CD8-positive, alpha-beta memory T cell (primary cell): ENCODE results near the gene QPRT. TPM values are rescaled to one million over a fixed set of nuclear protein-coding genes. Genes with fewer than 3 reads are reported as not detected.
"Not testable (repeated sequence)": the region's sequence is repeated elsewhere in the genome, so short reads cannot be mapped to it uniquely, and the experiment has no call there.

Experiments
- CTCF ChIA-PET: fragments of 350-600 bp; sonication (Branson Sonifier 250); formaldehyde crosslinking; loops from one replicate; lab custom pipeline; 2021; ENCODE audit warnings: antibody characterized with exemption; lab: Charles Lee
- POLR2A ChIA-PET: fragments of 350-600 bp; sonication (Branson Sonifier 250); formaldehyde crosslinking; loops from one replicate; lab custom pipeline; 2021; ENCODE audit warnings: antibody characterized with exemption; lab: Charles Lee
- DNase-seq, 5 donors: peaks; one replicate each; pipeline versions ENCODE4 v3.0.0 to v3.0.0-alpha.2; 2020 to 2022; ENCODE audit warnings: mixed read lengths in 1 of 5
- H3K27ac ChIP-seq: one replicate; pipeline ENCODE4 v1.7.0; 2013; ENCODE audit warnings: low read depth, mild to moderate bottlenecking, low read length, moderate library complexity
- H3K27me3 ChIP-seq: 2 replicates; pipeline ENCODE4 v1.7.0; 2013; ENCODE audit warnings: low read length, mild to moderate bottlenecking; ENCODE audit not compliant: insufficient read depth, poor library complexity, severe bottlenecking
- H3K36me3 ChIP-seq: 2 replicates; pipeline ENCODE4 v1.7.0; 2013; ENCODE audit warnings: mild to moderate bottlenecking, low read length, moderate library complexity; ENCODE audit not compliant: insufficient read depth
- H3K4me1 ChIP-seq: 2 replicates; pipeline ENCODE4 v1.7.0; 2013; ENCODE audit warnings: mild to moderate bottlenecking, low read length, moderate library complexity; ENCODE audit not compliant: insufficient read depth
- H3K4me3 ChIP-seq: 2 replicates; pipeline ENCODE4 v1.7.0; 2013; ENCODE audit warnings: mild to moderate bottlenecking, low read length
- H3K9me3 ChIP-seq: 2 replicates; pipeline ENCODE4 v1.7.0; 2013; ENCODE audit warnings: mild to moderate bottlenecking, low read length
- H3K27ac Mint-ChIP-seq, 8 donors: one replicate each; pipeline ENCODE4 v1.8.0; 2020 to 2021; ENCODE audit warnings: mixed read lengths in 8 of 8, mild to moderate bottlenecking in 6 of 8, inconsistent platforms in 3 of 8, moderate library complexity in 3 of 8
- H3K27me3 Mint-ChIP-seq, 2 donors: one replicate each; pipeline ENCODE4 v1.8.0; 2020 to 2021; ENCODE audit warnings: mixed read lengths in 2 of 2, mild to moderate bottlenecking in 1 of 2, moderate library complexity in 1 of 2
- H3K36me3 Mint-ChIP-seq, 3 donors: one replicate each; pipeline ENCODE4 v1.8.0; 2020 to 2021; ENCODE audit warnings: mixed read lengths in 3 of 3, inconsistent platforms in 1 of 3, mild to moderate bottlenecking in 1 of 3
- H3K4me1 Mint-ChIP-seq, 3 donors: one replicate each; pipeline ENCODE4 v1.8.0; 2020 to 2021; ENCODE audit warnings: mixed read lengths in 3 of 3, inconsistent platforms in 1 of 3, mild to moderate bottlenecking in 1 of 3
- H3K4me3 Mint-ChIP-seq, 7 donors: one replicate each; pipeline ENCODE4 v1.8.0; 2020 to 2021; ENCODE audit warnings: mixed read lengths in 7 of 7, mild to moderate bottlenecking in 6 of 7, moderate library complexity in 4 of 7, inconsistent platforms in 2 of 7
- H3K9me3 Mint-ChIP-seq, 5 donors: one replicate each; pipeline ENCODE4 v1.8.0; 2020 to 2022; ENCODE audit warnings: mixed read lengths in 5 of 5, mild to moderate bottlenecking in 3 of 5, moderate library complexity in 2 of 5, inconsistent platforms in 1 of 5
- polyA plus RNA-seq: library from polyadenylated mRNA; unstranded; fragments of 300-500 nt; fragmentation: Illumina TruSeq; gene quantifications from one replicate; pipeline ENCODE4 v1.2.3, GENCODE V29; 2021
- total RNA-seq, 2 experiments: library from RNA; stranded (reverse); gene quantifications; one replicate each; pipeline ENCODE4 v1.2.3, GENCODE V29; 2021

The QPRT gene
- total and polyA plus RNA-seq, 3 experiments from 2014 or later = 0.74 to 3.5 (median 3.0) TPM

DNA sequence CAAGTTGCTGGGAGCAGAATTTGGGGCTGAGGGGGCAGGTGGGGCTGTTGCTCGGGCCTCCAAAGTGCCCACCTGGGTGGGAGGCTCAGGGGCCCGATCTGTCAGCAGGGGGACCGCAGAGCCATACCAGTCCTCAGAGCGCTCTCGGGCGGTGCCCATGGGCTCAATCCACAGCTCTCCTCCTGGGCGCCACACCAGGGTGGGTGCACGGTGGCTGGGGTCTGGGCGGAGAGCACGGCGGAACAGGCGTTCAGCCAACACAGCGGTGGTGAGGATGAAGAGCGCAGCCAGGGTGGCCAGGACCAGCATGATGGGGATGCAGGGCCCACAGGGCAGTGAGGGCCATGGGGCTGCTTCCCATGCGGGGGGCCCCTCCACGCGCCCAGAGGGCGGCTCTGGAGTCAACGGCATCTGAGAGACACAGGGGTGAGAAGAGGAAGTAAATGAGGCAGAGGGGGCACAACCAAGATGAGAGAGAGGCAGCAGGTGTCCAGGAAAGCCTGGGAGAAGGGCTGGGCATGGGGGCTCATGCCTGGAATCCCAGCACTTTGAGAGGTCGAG lies 65.6 kb downstream of the QPRT start:
- Mint-ChIP-seq H3K27ac (peak overlapping the region; percentile 98 to 100 (median 100)), H3K27me3 (peaks cover 0 to 5% of the 10 kb centered on the region in 2 donors), H3K4me1 (peaks cover 70 to 80% (median 74%) of the 10 kb centered on the region in 3 donors), H3K4me3 (peak overlapping the region; percentile 96 to 100 (median 99)), H3K36me3 (peaks cover 29 to 72% (median 32%) of the 10 kb centered on the region in 3 donors), H3K9me3 (peaks cover 0 to 3% (median 0%) of the 10 kb centered on the region in 5 donors)
- peak in 3 of 5 donors; percentile 32 to 60 (median 51) for DNase-seq
- Histone ChIP-seq H3K4me3 (peak overlapping the region; percentile 86), H3K4me1 (peaks cover 77% of the 10 kb centered on the region), H3K36me3 (peaks cover 21% of the 10 kb centered on the region), H3K9me3 (no peaks in the 10 kb centered on the region), H3K27ac (peak overlapping the region; percentile 97), H3K27me3 (no peaks in the 10 kb centered on the region)
- CTCF ChIA-PET = interaction anchor here (0.6 to 4.9 kb wide), 8 partner anchors 15 to 71 kb away, joined by 3 to 28 read pairs (median 4); partner anchors contain the start of genes KIF22 and PAGR1
- POLR2A ChIA-PET = interaction anchor here (0.6 to 3.1 kb wide), 6 partner anchors 41 to 72 kb away, joined by 4 to 28 read pairs (median 8); partner anchors contain the start of genes KIF22, MAZ and PAGR1

DNA sequence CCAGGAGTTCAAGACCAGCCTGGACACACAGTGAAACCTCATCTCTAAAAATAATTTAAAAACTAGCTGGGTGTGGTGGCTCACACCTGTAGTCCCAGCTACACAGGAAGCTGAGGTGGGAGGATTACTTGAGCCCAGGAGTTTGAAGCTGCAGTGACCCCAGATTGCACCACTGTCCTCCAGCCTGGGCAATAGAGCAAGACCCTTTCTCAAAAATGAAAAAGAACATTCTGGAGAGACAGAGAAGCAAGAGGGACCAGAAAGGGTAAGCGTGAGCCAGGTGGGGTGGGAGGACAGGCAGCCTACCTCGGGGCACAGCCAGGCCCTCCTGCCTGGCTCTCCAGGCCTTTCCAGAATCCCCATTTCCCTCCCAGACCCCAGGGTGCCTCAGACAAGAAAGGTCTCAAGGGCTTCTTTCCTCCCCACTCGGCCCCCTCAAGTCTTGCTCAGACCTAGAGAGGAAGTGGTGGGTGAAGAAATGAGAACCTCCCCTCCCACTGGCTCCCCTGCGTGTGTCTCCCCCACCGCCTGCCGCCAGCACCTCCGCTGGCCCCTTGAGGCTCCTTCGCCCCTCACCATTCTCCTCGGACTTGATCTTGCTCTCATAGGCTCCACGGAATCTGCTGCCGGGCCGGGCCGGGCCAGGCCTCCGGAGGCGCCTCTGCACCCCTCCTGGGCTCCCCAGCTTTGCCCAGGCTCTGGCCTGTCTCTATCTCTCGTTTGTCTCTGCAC lies 66.3 kb downstream of the QPRT start:
- H3K4me3 ChIP-seq = peak overlapping the region; percentile 86
- peaks cover 71% of the 10 kb centered on the region for H3K4me1 ChIP-seq
- ChIA-PET CTCF (interaction anchor here (0.6 to 4.9 kb wide), 8 partner anchors 16 to 62 kb away, joined by 3 to 28 read pairs (median 4); partner anchors contain the start of gene KIF22), POLR2A (interaction anchor here (1.2 to 3.1 kb wide), 8 partner anchors 9 to 62 kb away, joined by 4 to 28 read pairs (median 6); partner anchors contain the start of genes KIF22 and MAZ)
- Mint-ChIP-seq H3K27me3 (peaks cover 0 to 5% of the 10 kb centered on the region in 2 donors), H3K4me1 (peaks cover 63 to 74% (median 67%) of the 10 kb centered on the region in 3 donors), H3K36me3 (peaks cover 24 to 71% (median 28%) of the 10 kb centered on the region in 3 donors), H3K9me3 (peaks cover 0 to 3% (median 0%) of the 10 kb centered on the region in 5 donors), H3K4me3 (peak overlapping the region; percentile 96 to 100 (median 99)), H3K27ac (peak overlapping the region; percentile 98 to 100 (median 100))
- H3K27me3 ChIP-seq = no peaks in the 10 kb centered on the region
- H3K9me3 ChIP-seq = no peaks in the 10 kb centered on the region
- peak; percentile 34 to 83 (median 71) for DNase-seq
- H3K27ac ChIP-seq = peak overlapping the region; percentile 97
- peaks cover 21% of the 10 kb centered on the region for H3K36me3 ChIP-seq

DNA sequence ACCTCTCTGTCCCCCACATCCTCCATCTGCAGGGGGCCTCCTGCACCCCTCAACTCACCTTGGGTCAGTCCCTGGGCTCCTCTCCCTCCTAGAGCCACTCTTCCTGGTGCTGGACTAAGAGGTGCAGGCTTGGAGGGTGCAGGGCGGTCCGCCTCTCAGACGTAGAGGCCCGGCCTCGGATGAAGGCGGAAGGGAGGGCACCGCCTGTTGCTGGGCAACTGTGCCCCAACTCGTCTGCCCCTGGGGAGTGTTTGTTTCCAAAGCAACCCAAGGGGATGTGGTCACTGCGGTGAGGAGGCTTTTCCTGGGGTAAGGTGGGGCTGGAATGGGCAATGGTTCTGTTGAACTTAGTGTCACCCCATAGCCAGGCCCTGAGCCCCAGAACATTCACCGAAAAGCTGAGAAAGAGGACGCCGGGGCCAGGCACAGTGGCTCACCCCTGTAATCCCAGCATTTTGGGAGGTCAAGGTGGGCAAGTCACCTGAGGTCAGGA lies 66.9 kb downstream of the QPRT start, which contains the start of gene C16orf54:
C16orf54 (minus strand) TSS at position 138 of the 493 bp plus-strand sequence. CDS start 1,039 bp downstream, outside the sequence.
- peak within 1 kb of the TSS; percentile 86 for H3K4me3 ChIP-seq
- peaks cover 0 to 5% of the 10 kb centered on the region in 2 donors for H3K27me3 Mint-ChIP-seq
- peaks cover 0 to 3% (median 0%) of the 10 kb centered on the region in 5 donors for H3K9me3 Mint-ChIP-seq
- peaks cover 24 to 66% (median 27%) of the 10 kb centered on the region in 3 donors for H3K36me3 Mint-ChIP-seq
- peaks cover 21% of the 10 kb centered on the region for H3K36me3 ChIP-seq
- CTCF ChIA-PET = interaction anchor here (1.0 to 4.9 kb wide), 8 partner anchors 9 to 70 kb away, joined by 3 to 28 read pairs (median 4); partner anchors contain the start of genes KIF22 and PAGR1
- no peaks in the 10 kb centered on the region for H3K27me3 ChIP-seq
- peak within 1 kb of the TSS; percentile 96 to 100 (median 99) for H3K4me3 Mint-ChIP-seq
- POLR2A ChIA-PET = interaction anchor here (0.7 to 3.0 kb wide), 9 partner anchors 9 to 66 kb away, joined by 3 to 28 read pairs (median 6); partner anchors contain the start of gene KIF22
- peaks cover 65% of the 10 kb centered on the region for H3K4me1 ChIP-seq
- H3K27ac Mint-ChIP-seq = peak within 1 kb of the TSS; percentile 98 to 100 (median 100)
- H3K4me1 Mint-ChIP-seq = peaks cover 57 to 70% (median 61%) of the 10 kb centered on the region in 3 donors
- no peaks in the 10 kb centered on the region for H3K9me3 ChIP-seq
- peak; percentile 89 to 99 (median 98) for DNase-seq
- H3K27ac ChIP-seq = peak within 1 kb of the TSS; percentile 97

DNA sequence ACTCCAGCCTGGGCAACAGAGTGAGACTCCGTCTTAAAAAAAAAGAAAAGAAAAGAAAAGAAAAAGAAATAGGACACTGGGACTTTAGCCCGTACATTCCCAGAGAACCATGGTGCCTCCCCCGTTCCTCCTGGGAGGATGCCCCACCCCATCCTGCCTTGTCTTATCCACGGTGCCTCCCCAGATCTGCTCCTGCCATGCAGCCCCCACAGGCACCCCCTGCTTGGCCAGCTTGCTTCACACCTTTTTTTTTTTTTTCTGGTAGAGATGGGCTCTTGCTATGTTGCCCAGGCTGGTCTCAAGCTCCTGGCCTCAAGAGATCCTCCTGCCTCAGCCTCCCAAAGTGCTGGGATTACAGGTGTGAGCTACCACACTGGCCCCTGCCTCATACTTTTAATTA lies 67.5 kb downstream of the QPRT start:
- H3K4me1 Mint-ChIP-seq = peaks cover 51 to 69% (median 55%) of the 10 kb centered on the region in 3 donors
- POLR2A ChIA-PET = interaction anchor here (0.7 to 3.0 kb wide), 10 partner anchors 8 to 154 kb away, joined by 3 to 28 read pairs (median 4); partner anchors contain the start of gene KIF22
- H3K27me3 Mint-ChIP-seq, H3K9me3 Mint-ChIP-seq, H3K9me3 ChIP-seq, H3K27me3 ChIP-seq: not testable (repeated sequence)
- Histone ChIP-seq H3K4me1 (peaks cover 58% of the 10 kb centered on the region), H3K27ac (peak overlapping the region; percentile 97), H3K36me3 (peaks cover 21% of the 10 kb centered on the region), H3K4me3 (peak overlapping the region; percentile 86)
- CTCF ChIA-PET = interaction anchor here (0.7 to 4.9 kb wide), 9 partner anchors 8 to 69 kb away, joined by 3 to 28 read pairs (median 4); partner anchors contain the start of genes KIF22 and PAGR1
- H3K27ac Mint-ChIP-seq = peak overlapping the region; percentile 98 to 100 (median 100)
- peaks cover 21 to 60% (median 22%) of the 10 kb centered on the region in 3 donors for H3K36me3 Mint-ChIP-seq
- peak overlapping the region; percentile 96 to 100 (median 99) for H3K4me3 Mint-ChIP-seq
- DNase-seq = peak in 1 of 5 donors; percentile 18

Other genes starting within 250 kb of the QPRT start
- 10 to 100 TPM; 10.5 to 15.6 TPM for gene BOLA2, start 224.8 kb upstream of the QPRT start, total RNA-seq
- 32.3 TPM for gene BOLA2, start 224.8 kb upstream of the QPRT start, polyA plus RNA-seq
- gene SLX1B, start 224.6 kb upstream of the QPRT start, total RNA-seq = 10 to 100 TPM; 61.7 to 64.7 TPM
- 6.3 TPM for gene SLX1B, start 224.6 kb upstream of the QPRT start, polyA plus RNA-seq
- 1 to 10 TPM in 1 of 2 experiments, under 1 TPM in 1; 0.78 to 1.0 TPM for gene SULT1A4, start 219.3 kb upstream of the QPRT start, total RNA-seq
- 1.1 TPM for gene SULT1A4, start 219.3 kb upstream of the QPRT start, polyA plus RNA-seq
- 10 to 100 TPM; 52.1 to 55.0 TPM for gene NPIPB12, start 172.8 kb upstream of the QPRT start, total RNA-seq
- gene NPIPB12, start 172.8 kb upstream of the QPRT start, polyA plus RNA-seq = 8.9 TPM
- gene SPN, start 15.9 kb upstream of the QPRT start, total RNA-seq = 100 to 1,000 TPM; 136 to 144 TPM
- 255 TPM for gene SPN, start 15.9 kb upstream of the QPRT start, polyA plus RNA-seq
- 10 to 100 TPM; 32.3 to 33.3 TPM for gene C16orf54, start 66.8 kb downstream of the QPRT start, total RNA-seq
- gene C16orf54, start 66.8 kb downstream of the QPRT start, polyA plus RNA-seq = 45.0 TPM
- gene ZG16, start 99.1 kb downstream of the QPRT start, total RNA-seq = not detected
- not detected for gene ZG16, start 99.1 kb downstream of the QPRT start, polyA plus RNA-seq
- 100 to 1,000 TPM; 118 to 131 TPM for gene KIF22, start 111.6 kb downstream of the QPRT start, total RNA-seq
- gene KIF22, start 111.6 kb downstream of the QPRT start, polyA plus RNA-seq = 61.2 TPM
- 100 to 1,000 TPM; 455 to 478 TPM for gene MAZ, start 127.3 kb downstream of the QPRT start, total RNA-seq
- gene MAZ, start 127.3 kb downstream of the QPRT start, polyA plus RNA-seq = 85.7 TPM
- 1 to 10 TPM; 1.2 to 1.3 TPM for gene PRRT2, start 133.0 kb downstream of the QPRT start, total RNA-seq
- gene PRRT2, start 133.0 kb downstream of the QPRT start, polyA plus RNA-seq = 0.18 TPM
- gene PAGR1, start 137.0 kb downstream of the QPRT start, total RNA-seq = 10 to 100 TPM; 41.9 to 44.3 TPM
- 53.1 TPM for gene PAGR1, start 137.0 kb downstream of the QPRT start, polyA plus RNA-seq
- 10 to 100 TPM; 54.5 to 55.4 TPM for gene MVP, start 141.3 kb downstream of the QPRT start, total RNA-seq
- gene MVP, start 141.3 kb downstream of the QPRT start, polyA plus RNA-seq = 155 TPM
- 10 to 100 TPM; 63.9 to 68.4 TPM for gene CDIPT, start 184.0 kb downstream of the QPRT start, total RNA-seq
- gene CDIPT, start 184.0 kb downstream of the QPRT start, polyA plus RNA-seq = 109 TPM
- under 1 TPM; 0.07 to 0.15 TPM for gene SEZ6L2, start 220.4 kb downstream of the QPRT start, total RNA-seq
- gene SEZ6L2, start 220.4 kb downstream of the QPRT start, polyA plus RNA-seq = not detected
- gene ASPHD1, start 221.3 kb downstream of the QPRT start, total RNA-seq = 1 to 10 TPM; 1.2 to 1.7 TPM
- not detected for gene ASPHD1, start 221.3 kb downstream of the QPRT start, polyA plus RNA-seq
- gene KCTD13, start 247.0 kb downstream of the QPRT start, total RNA-seq = 10 to 100 TPM; 35.7 to 37.1 TPM
- 15.9 TPM for gene KCTD13, start 247.0 kb downstream of the QPRT start, polyA plus RNA-seq